IPS-18a (cell line): ENCODE data around the gene RPH3AL.
"Not testable (repeated sequence)": the region's sequence is repeated elsewhere in the genome, so short reads cannot be mapped to it uniquely, and the experiment has no call there.

Experiments
- H3K27ac ChIP-seq: one replicate; pipeline ENCODE4 v1.5.1; 2013; ENCODE audit warnings: low read length
- H3K27me3 ChIP-seq: one replicate; pipeline ENCODE4 v1.6.1; 2013; ENCODE audit warnings: mild to moderate bottlenecking, low read length; ENCODE audit not compliant: control insufficient read depth, insufficient read depth
- H3K36me3 ChIP-seq: one replicate; pipeline ENCODE4 v1.6.1; 2013; ENCODE audit warnings: low read depth, low read length; ENCODE audit not compliant: control insufficient read depth
- H3K4me1 ChIP-seq: one replicate; pipeline ENCODE4 v1.6.1; 2013; ENCODE audit warnings: low read depth, low read length; ENCODE audit not compliant: control insufficient read depth
- H3K4me3 ChIP-seq: one replicate; pipeline ENCODE4 v1.5.1; 2013; ENCODE audit warnings: low read length
- H3K9ac ChIP-seq: one replicate; pipeline ENCODE4 v1.6.1; 2013; ENCODE audit warnings: mild to moderate bottlenecking, low read length, moderate library complexity
- H3K9me3 ChIP-seq: one replicate; pipeline ENCODE4 v1.6.1; 2013; ENCODE audit warnings: low read depth, low read length; ENCODE audit not compliant: control insufficient read depth

RPH3AL gene

GRCh38 chr17:230395-230770 is 122.2 kb downstream of the RPH3AL start:
- H3K4me1 ChIP-seq = no peaks in the 10 kb centered on the region
- H3K27ac ChIP-seq = no peak overlapping the region
- no peaks in the 10 kb centered on the region for H3K9me3 ChIP-seq
- no peak overlapping the region for H3K4me3 ChIP-seq
- no peak overlapping the region for H3K9ac ChIP-seq
- H3K27me3 ChIP-seq = no peaks in the 10 kb centered on the region
- no peaks in the 10 kb centered on the region for H3K36me3 ChIP-seq

DNA sequence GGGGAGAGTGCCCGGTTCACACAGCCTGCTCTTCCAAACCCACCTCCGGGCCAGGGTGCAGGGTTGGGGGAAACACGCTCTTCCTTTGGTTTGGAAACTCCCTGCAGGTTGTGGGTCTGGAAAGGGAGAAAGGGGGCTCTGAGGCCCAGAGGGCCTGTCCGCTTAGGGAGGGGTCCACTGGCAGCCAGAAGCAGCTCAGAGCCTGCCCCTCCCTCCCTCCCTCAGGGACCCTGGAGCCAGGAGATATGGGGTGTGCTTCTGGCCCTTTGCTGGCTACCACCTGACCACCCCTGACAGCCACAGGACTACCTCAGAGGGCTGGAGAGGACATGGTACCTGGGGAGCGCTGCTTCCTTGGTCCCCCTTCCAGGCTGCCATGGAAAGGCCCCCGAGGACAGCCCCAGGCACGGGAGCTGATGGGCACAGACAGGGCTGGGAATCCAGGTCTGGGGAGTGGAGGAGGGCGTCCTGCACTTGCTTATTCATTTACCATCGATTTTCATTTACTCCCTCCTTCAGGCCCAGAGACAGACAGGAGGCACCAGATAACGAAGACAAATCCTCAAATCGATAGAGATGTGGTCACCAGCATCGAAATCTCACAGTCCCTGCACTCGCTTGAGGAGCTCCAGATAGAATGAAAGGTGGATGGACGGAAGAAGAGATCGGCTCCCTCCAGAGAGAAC is 122.8 kb downstream of the RPH3AL start:
- Histone ChIP-seq H3K9me3 (no peaks in the 10 kb centered on the region), H3K27ac (no peak overlapping the region), H3K27me3 (no peaks in the 10 kb centered on the region), H3K4me1 (no peaks in the 10 kb centered on the region), H3K36me3 (no peaks in the 10 kb centered on the region), H3K9ac (no peak overlapping the region), H3K4me3 (no peak overlapping the region)

DNA sequence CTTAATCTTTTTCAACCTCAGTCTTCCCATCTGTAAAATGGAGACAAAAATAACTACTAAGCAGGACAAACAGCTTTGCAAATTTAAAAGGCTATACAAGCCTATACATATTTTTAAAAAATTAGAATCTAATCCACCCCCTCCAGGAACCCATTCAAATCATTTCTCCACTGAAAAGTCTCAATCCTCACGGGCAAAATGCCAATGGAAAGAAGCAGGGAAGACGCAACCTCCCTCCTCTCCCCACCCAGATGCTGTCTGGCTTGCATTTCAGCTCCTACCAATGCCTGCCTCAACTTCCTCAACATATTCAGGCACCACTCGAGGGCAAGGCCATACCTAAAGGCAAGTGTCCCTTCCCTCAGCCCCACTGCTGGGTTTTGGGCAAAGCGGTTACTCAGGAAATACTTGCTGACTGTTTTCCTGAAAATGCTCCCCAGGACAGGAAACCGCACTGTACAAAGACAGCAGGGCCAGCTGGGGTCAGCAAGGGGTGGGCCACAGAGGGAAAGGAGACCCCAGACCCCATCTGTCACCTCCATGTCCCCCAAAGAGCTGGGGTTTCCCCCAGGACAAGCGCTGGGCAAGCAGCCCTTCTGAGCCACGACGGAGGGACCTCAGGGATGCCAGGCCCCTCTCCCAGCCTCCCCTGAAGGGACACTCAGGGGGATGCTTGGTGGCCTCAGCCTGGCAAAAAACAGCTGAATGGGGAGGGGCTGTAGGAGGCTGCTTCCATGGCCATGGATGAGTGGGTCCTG is 123.5 kb downstream of the RPH3AL start:
- H3K9me3 ChIP-seq = no peaks in the 10 kb centered on the region
- no peaks in the 10 kb centered on the region for H3K36me3 ChIP-seq
- H3K4me1 ChIP-seq = no peaks in the 10 kb centered on the region
- no peak overlapping the region for H3K27ac ChIP-seq
- H3K9ac ChIP-seq = no peak overlapping the region
- H3K4me3 ChIP-seq = no peak overlapping the region
- no peaks in the 10 kb centered on the region for H3K27me3 ChIP-seq

- no peak overlapping the region for H3K27ac ChIP-seq
- no peaks in the 10 kb centered on the region for H3K4me1 ChIP-seq
- no peak overlapping the region for H3K4me3 ChIP-seq
- no peaks in the 10 kb centered on the region for H3K36me3 ChIP-seq
- H3K27me3 ChIP-seq = no peaks in the 10 kb centered on the region
- no peak overlapping the region for H3K9ac ChIP-seq
- H3K9me3 ChIP-seq = no peaks in the 10 kb centered on the region
Measured at GRCh38 chr17:227946-228615, 124.5 kb downstream of the RPH3AL start.

DNA sequence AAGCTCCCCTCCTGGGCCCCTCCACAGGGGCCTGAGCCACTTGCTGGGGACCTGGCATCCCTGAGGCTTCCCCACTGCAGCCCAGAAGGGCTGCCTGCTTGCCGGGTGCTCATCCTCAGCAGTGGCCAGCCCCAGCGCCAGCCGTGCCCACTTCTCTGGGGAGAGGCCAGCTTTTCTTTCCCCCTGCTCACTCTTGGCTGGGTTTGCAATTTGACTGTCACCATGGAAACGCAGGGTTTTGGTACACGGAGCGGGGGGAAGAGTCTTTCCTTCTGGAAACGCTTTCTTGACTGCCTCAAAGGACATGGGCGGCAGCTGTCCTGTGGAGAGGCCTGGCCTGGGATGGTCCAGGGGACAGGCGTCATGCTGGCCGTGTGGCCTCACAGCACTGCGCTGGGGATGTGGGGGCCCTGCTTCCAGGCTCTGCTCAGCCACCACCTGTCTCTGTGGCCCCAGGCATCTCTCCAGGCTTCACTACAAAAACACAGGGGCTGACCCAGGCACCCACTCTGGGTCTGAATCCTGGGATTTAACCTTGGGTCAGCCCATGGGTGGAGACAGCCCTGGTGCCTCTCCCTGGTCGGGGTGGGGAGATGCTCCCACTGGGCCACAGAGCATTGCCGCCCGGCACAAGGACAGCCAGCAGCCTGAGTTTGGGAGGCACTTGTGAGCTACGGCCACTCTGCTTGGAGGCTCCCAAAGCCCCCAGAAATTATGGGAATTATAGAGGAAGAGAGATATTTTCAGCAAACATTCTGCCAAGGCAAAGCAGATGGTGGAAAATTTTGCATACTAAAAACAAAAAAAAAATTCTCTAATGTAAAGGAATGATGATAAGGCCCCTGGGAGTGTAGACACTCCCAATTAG is 125.3 kb downstream of the RPH3AL start:
- Histone ChIP-seq H3K27ac (no peak overlapping the region), H3K36me3 (no peaks in the 10 kb centered on the region), H3K4me3 (no peak overlapping the region), H3K9me3 (no peaks in the 10 kb centered on the region), H3K9ac (no peak overlapping the region), H3K4me1 (no peaks in the 10 kb centered on the region), H3K27me3 (no peaks in the 10 kb centered on the region)

DNA sequence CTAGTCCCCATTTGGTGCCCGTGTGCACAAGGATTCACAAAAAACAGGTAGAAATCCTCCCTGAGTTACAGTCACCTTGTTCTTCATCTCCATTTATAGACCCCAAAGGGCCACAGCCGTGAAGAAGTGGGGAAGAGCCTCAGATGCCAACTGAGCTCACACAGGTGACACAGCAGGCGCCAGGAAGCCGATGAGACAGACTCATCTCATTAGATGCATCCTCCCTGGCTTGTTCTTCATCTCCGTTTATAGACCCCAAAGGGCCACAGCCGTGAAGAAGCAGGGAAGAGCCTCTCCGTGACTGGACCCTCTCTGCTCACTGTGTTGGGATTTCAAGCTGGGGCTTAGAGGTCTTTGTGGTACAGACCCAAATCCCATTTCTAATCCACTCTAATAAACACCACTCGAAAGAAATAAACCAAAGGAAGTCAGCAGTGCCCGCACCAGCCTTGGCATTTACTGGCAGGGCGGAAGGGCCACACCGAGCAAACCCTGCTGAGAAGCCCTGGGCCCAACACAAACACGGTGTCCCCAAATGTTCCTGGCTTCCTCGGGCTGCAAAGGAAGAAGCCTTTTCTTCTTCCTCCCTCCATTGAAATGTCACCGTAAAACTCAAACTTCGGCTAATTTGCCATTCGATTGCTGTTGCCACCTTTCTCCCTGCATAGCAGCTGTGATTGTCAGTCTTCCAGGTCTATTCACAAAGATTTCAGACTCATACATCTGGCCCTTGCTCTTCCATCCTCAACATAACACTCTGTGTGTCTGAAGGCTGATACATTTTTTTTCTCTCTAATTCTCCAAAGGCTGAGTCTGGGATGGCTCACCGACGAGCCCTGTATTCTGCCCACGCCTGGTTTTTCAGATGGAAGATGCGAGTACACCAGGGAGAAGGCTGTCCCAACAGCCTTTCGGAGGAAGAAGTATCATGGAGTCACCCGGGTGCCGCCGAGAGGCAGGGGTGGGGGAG is 126.2 kb downstream of the RPH3AL start:
- Histone ChIP-seq H3K27ac (no peak overlapping the region), H3K4me1 (no peaks in the 10 kb centered on the region), H3K9ac (no peak overlapping the region), H3K4me3 (no peak overlapping the region), H3K9me3 (no peaks in the 10 kb centered on the region), H3K36me3 (no peaks in the 10 kb centered on the region), H3K27me3 (no peaks in the 10 kb centered on the region)

GRCh38 chr17:225551-225950 is 127.1 kb downstream of the RPH3AL start:
- Histone ChIP-seq H3K4me3 (no peak overlapping the region), H3K27me3 (no peaks in the 10 kb centered on the region), H3K9me3 (no peaks in the 10 kb centered on the region), H3K27ac (no peak overlapping the region), H3K9ac (no peak overlapping the region), H3K4me1 (no peaks in the 10 kb centered on the region), H3K36me3 (no peaks in the 10 kb centered on the region)

- H3K4me3 ChIP-seq, H3K27ac ChIP-seq, H3K9ac ChIP-seq: not testable (repeated sequence)
Measured at GRCh38 chr17:224576-224975, 128.0 kb downstream of the RPH3AL start.

GRCh38 chr17:223723-224471 is 128.7 kb downstream of the RPH3AL start:
- no peaks in the 10 kb centered on the region for H3K27me3 ChIP-seq
- no peaks in the 10 kb centered on the region for H3K36me3 ChIP-seq

More at GRCh38 chr17:224576-224975, 128.0 kb downstream of the RPH3AL start:
- H3K9me3 ChIP-seq, H3K27me3 ChIP-seq, H3K4me1 ChIP-seq, H3K36me3 ChIP-seq: not testable (repeated sequence)

GRCh38 chr17:222172-222571 is 130.4 kb downstream of the RPH3AL start:
- Histone ChIP-seq H3K27ac (no peak overlapping the region), H3K9ac (no peak overlapping the region), H3K4me3 (no peak overlapping the region), H3K4me1 (no peaks in the 10 kb centered on the region), H3K36me3 (no peaks in the 10 kb centered on the region), H3K9me3 (no peaks in the 10 kb centered on the region), H3K27me3 (no peaks in the 10 kb centered on the region)

More at GRCh38 chr17:223723-224471, 128.7 kb downstream of the RPH3AL start:
- no peaks in the 10 kb centered on the region for H3K9me3 ChIP-seq
- no peak overlapping the region for H3K9ac ChIP-seq
- H3K4me3 ChIP-seq = no peak overlapping the region
- H3K4me1 ChIP-seq = no peaks in the 10 kb centered on the region
- H3K27ac ChIP-seq = no peak overlapping the region
